Tongue (tissue), 2 donors: Measurements from ENCODE around the gene MFNG. TPM values are rescaled to one million over a fixed set of nuclear protein-coding genes. Genes with fewer than 3 reads are reported as not detected.

Experiments
- DNase-seq: peaks from one replicate; pipeline ENCODE4 v3.0.0-alpha.2; 2015
- total RNA-seq: library from RNA; depleted of rRNA; stranded (reverse); fragments of >200 nt; gene quantifications from one replicate; pipeline ENCODE4 v1.2.3, GENCODE V29; 2014

MFNG gene
- total RNA-seq, 1 donor from 2014 or later = 8.7 TPM

GRCh38 chr22:37423283-37423682, 62.9 kb downstream of the MFNG start:
- DNase-seq = no peak

- no peak for DNase-seq
Observed at GRCh38 chr22:37421468-37421877, 64.7 kb downstream of the MFNG start.

GRCh38 chr22:37420686-37421467, 65.3 kb downstream of the MFNG start:
- peak; percentile 55 for DNase-seq

- no peak for DNase-seq
Observed at GRCh38 chr22:37419969-37420685, 66.1 kb downstream of the MFNG start.

- no peak for DNase-seq
Observed at GRCh38 chr22:37419370-37419968, 66.7 kb downstream of the MFNG start.

Other genes with a start within 250 kb of the MFNG start
- 4.8 TPM for gene RAC2, start 242.1 kb downstream of the MFNG start, total RNA-seq
- gene CYTH4, start 203.9 kb downstream of the MFNG start, total RNA-seq = 20.5 TPM
- gene ELFN2, start 58.9 kb downstream of the MFNG start, total RNA-seq = 1.0 TPM
- gene CARD10, start 33.0 kb upstream of the MFNG start, total RNA-seq = 12.2 TPM
- 25.5 TPM for gene CDC42EP1, start 74.1 kb upstream of the MFNG start, total RNA-seq
- not detected for gene LGALS2, start 93.7 kb upstream of the MFNG start, total RNA-seq
- 47.5 TPM for gene GGA1, start 122.5 kb upstream of the MFNG start, total RNA-seq
- gene SH3BP1, start 153.3 kb upstream of the MFNG start, total RNA-seq = 31.8 TPM
- gene PDXP, start 172.3 kb upstream of the MFNG start, total RNA-seq = 12.3 TPM
- gene LGALS1, start 189.3 kb upstream of the MFNG start, total RNA-seq = 1,436 TPM
- 19.4 TPM for gene NOL12, start 200.0 kb upstream of the MFNG start, total RNA-seq
- 87.7 TPM for gene TRIOBP, start 210.7 kb upstream of the MFNG start, total RNA-seq